K562 (cell line): Measurements from ENCODE around the gene DHX35. TPM values are rescaled to one million over a fixed set of nuclear protein-coding genes. Genes with fewer than 3 reads are reported as not detected.
A peak's percentile ranks its signal among the peaks of the same experiment; 100 is the strongest.

ENCODE experiments used
- ATAC-seq: fragments of 200-7000 bp; cut with Tn5 transposase; 3 replicates; pipeline ENCODE4 v1.9.1; 2020; ENCODE audit warnings: moderate library complexity
- BruUV-seq: library from RNA; stranded (reverse); fragments of 400-500 nt; replicated peaks from 2 replicates; lab custom pipeline; 2021; lab: Mats Ljungman, UMichigan
- CTCF ChIA-PET: fragments of 300-600 bp; formaldehyde crosslinking; extraction: SDS; loops from one replicate; lab custom pipeline; 2021; ENCODE audit warnings: low intra/inter-chr PET ratio; lab: Yijun Ruan, JAX
- POLR2A ChIA-PET: fragments of 300-600, 350-650 bp; sonication (Branson Sonifier 250); formaldehyde crosslinking; extraction: SDS; loops from one replicate; lab custom pipeline; 2021; ENCODE audit warnings: antibody characterized with exemption, inconsistent platforms; lab: Yijun Ruan, JAX
- DNase-seq, 4 experiments: peaks; one replicate each; pipeline versions ENCODE4 v3.0.0 to v3.0.0-alpha.2; 2011 to 2018; ENCODE audit warnings: low spot score in 3 of 4, mixed read lengths in 3 of 4; ENCODE audit errors: extremely low read depth in 1 of 4
- FAIRE-seq: peaks from 2 replicates; lab custom pipeline; 2011; peaks lifted over from hg19 to GRCh38; lab: Jason Lieb, UNC
- H2AFZ ChIP-seq: 2 replicates; pipeline ENCODE4 v1.6.0; 2011; ENCODE audit warnings: low read depth, low read length, control low read depth, inconsistent platforms
- H3K27ac ChIP-seq: fragments of 200-600 bp; 3 replicates; pipeline ENCODE4 v1.8.0; 2011; ENCODE audit warnings: low read depth, mild to moderate bottlenecking, control low read depth, inconsistent platforms, low read length, moderate library complexity, mixed read lengths; ENCODE audit errors: extremely low read depth
- H3K27me3 ChIP-seq, 2 experiments: fragments of 300-600 bp in 1 of 2; 2 replicates in 1 of 2; 3 replicates in 1 of 2; pipeline versions ENCODE4 v1.6.0 to v1.8.0; 2011; ENCODE audit warnings: inconsistent platforms in 2 of 2, low read length in 2 of 2, mild to moderate bottlenecking in 1 of 2, mixed read lengths in 1 of 2, moderate library complexity in 1 of 2; ENCODE audit not compliant: control insufficient read depth in 2 of 2, insufficient read depth in 2 of 2
- H3K36me3 ChIP-seq: fragments of 300-600 bp; 3 replicates; pipeline ENCODE4 v1.8.0; 2011; ENCODE audit warnings: mild to moderate bottlenecking, low read length, inconsistent platforms; ENCODE audit not compliant: control insufficient read depth, insufficient read depth
- H3K4me1 ChIP-seq, 2 experiments: fragments of 200-600 bp in 1 of 2; replicated peaks in 1 of 2; 2 replicates in 1 of 2; 3 replicates in 1 of 2; pipeline versions ENCODE4 v1.5.1 to v1.8.0; 2011; ENCODE audit warnings: inconsistent platforms in 2 of 2, low read length in 2 of 2, mild to moderate bottlenecking in 1 of 2, mixed read lengths in 1 of 2, moderate library complexity in 1 of 2; ENCODE audit not compliant: control insufficient read depth in 2 of 2, insufficient read depth in 2 of 2
- H3K4me2 ChIP-seq: 2 replicates; pipeline ENCODE4 v1.6.1; 2011; ENCODE audit warnings: low read length, control low read depth, inconsistent platforms, mixed read lengths; ENCODE audit not compliant: insufficient read depth
- H3K4me3 ChIP-seq: fragments of 200-600 bp; sonication (generic), shearing (Covaris generic); 2 replicates; pipeline ENCODE4 v1.5.1; 2016; ENCODE audit warnings: control low read depth, inconsistent platforms
- H3K79me2 ChIP-seq: fragments of 200-600 bp; 3 replicates; pipeline ENCODE4 v1.8.0; 2011; ENCODE audit warnings: low read length, inconsistent platforms; ENCODE audit not compliant: control insufficient read depth, insufficient read depth
- H3K9ac ChIP-seq, 2 experiments: 2 replicates each; pipeline versions ENCODE4 v1.6.0 to v1.6.1; 2011; ENCODE audit warnings: low read depth in 2 of 2, low read length in 2 of 2, control low read depth in 1 of 2, inconsistent platforms in 1 of 2, mild to moderate bottlenecking in 1 of 2, mixed read lengths in 1 of 2; ENCODE audit not compliant: insufficient read depth in 1 of 2
- H3K9me1 ChIP-seq: one replicate; pipeline ENCODE4 v1.6.0; 2011; ENCODE audit warnings: inconsistent platforms, mild to moderate bottlenecking, low read length, moderate library complexity; ENCODE audit not compliant: control insufficient read depth, insufficient read depth
- H3K9me3 ChIP-seq: replicated peaks from 2 replicates; pipeline ENCODE4 v1.5.1; 2011; ENCODE audit warnings: low read depth, low read length, inconsistent platforms; ENCODE audit not compliant: control insufficient read depth, insufficient read depth
- H4K20me1 ChIP-seq: replicated peaks from 2 replicates; pipeline ENCODE4 v1.6.1; 2011; ENCODE audit warnings: low read length, inconsistent platforms, mixed read lengths; ENCODE audit not compliant: control insufficient read depth, insufficient read depth
- MTF1 ChIP-seq: fragments of 250-450 bp; sonication (Bioruptor Pico); IDR thresholded peaks from 2 replicates; pipeline ENCODE4 v1.9.0; 2021; ENCODE audit warnings: moderate library complexity, mild to moderate bottlenecking, inconsistent platforms, borderline replicate concordance
- POLR2A ChIP-seq: fragments of 450-650 bp; conservative IDR thresholded peaks from 2 replicates; pipeline ENCODE4 v1.6.1; 2016
- POLR2AphosphoS5 ChIP-seq: IDR thresholded peaks from 2 replicates; pipeline ENCODE4 v1.6.1; 2011; ENCODE audit warnings: mild to moderate bottlenecking, low read depth, low read length, moderate library complexity; ENCODE audit not compliant: control insufficient read depth, insufficient read depth
- SUPT5H ChIP-seq: fragments of 450-650 bp; IDR thresholded peaks from 2 replicates; pipeline ENCODE4 v1.6.1; 2016
- ZNF740 ChIP-seq, 3 experiments: fragments of 200-800 bp in 1 of 3; sonication (Bioruptor generic) in 1 of 3; sonication (generic) in 1 of 3; formaldehyde crosslinking in 1 of 3; IDR thresholded peaks; 2 replicates each; pipeline versions ENCODE4 v1.6.1 to v1.8.0; 2016 to 2022; ENCODE audit warnings: mild to moderate bottlenecking in 2 of 3, missing compliant biosample characterization in 2 of 3, missing genetic modification characterization in 2 of 3, missing genetic modification reagents in 1 of 3
- WGBS: fragments of 100-300 bp; shearing (Covaris generic); methylation state at CpG from one replicate; pipeline ENCODE4 v1.1.6; 2016; ENCODE audit warnings: low coverage, mixed read lengths; ENCODE audit not compliant: insufficient coverage; ENCODE audit errors: missing lambda C conversion rate; 5-methylcytosine and 5-hydroxymethylcytosine counted together
- in situ Hi-C: fragments of 300-500 bp; cut with MboI; formaldehyde crosslinking; loops from 4 replicates; pipeline ENCODE4 v1.15.0; 2018; ENCODE audit warnings: inconsistent platforms, mixed read lengths
- intact Hi-C: fragments of 100-400 bp; cut with micrococcal nuclease; formaldehyde crosslinking; loops from 2 replicates; pipeline ENCODE4 v1.14.2; 2022
- polyA plus RNA-seq, 8 experiments: library from polyadenylated mRNA; depleted of rRNA in 4 of 8; stranded (reverse) in 5 of 8; unstranded in 3 of 8; fragments of >200 nt; fragmentation: Nextera tagmentation in 2 of 8; fragmentation: Illumina TruSeq in 1 of 8; extraction: Ambion mirVana in 2 of 8; extraction: Trizol in 1 of 8; gene quantifications; 2 replicates each; pipeline versions ENCODE4 v1.2.1 to v1.2.3, GENCODE V29; 2011 to 2014; ENCODE audit warnings: inconsistent platforms in 1 of 8, missing spikeins in 1 of 8
- total RNA-seq, 7 experiments: library from RNA; depleted of rRNA in 6 of 7; stranded (reverse); fragments of >200 nt in 6 of 7; fragmentation: Illumina TruSeq in 2 of 7; extraction: Trizol in 2 of 7; gene quantifications; 2 replicates each; pipeline versions ENCODE4 v1.2.1 to v1.2.3, GENCODE V29; 2011 to 2021; ENCODE audit warnings: low replicate concordance in 1 of 7
- TF ChIP-seq, protein P1 (sequence below), 2 experiments: IDR thresholded peaks; 2 replicates each; pipeline ENCODE4 v1.6.1; 2011; ENCODE audit warnings: borderline replicate concordance in 1 of 2, control low read depth in 1 of 2, low read depth in 1 of 2, low read length in 1 of 2, mild to moderate bottlenecking in 1 of 2, mixed read lengths in 1 of 2, moderate library complexity in 1 of 2; ENCODE audit not compliant: insufficient read depth in 1 of 2, insufficient read length in 1 of 2, poor library complexity in 1 of 2, severe bottlenecking in 1 of 2; ENCODE audit errors: extremely low read depth in 1 of 2
- TF ChIP-seq, protein P2 (sequence below): sonication (generic); formaldehyde crosslinking; IDR thresholded peaks from 2 replicates; pipeline ENCODE4 v1.8.0; 2022; ENCODE audit warnings: missing genetic modification reagents, mild to moderate bottlenecking, borderline replicate concordance

DHX35 gene
- total and polyA plus RNA-seq, 9 of the 15 experiments (the other 6 are each of a cell fraction or from before 2014, with no cell fraction given), result 6.5 to 25.6 (median 16.9) TPM

DNA sequence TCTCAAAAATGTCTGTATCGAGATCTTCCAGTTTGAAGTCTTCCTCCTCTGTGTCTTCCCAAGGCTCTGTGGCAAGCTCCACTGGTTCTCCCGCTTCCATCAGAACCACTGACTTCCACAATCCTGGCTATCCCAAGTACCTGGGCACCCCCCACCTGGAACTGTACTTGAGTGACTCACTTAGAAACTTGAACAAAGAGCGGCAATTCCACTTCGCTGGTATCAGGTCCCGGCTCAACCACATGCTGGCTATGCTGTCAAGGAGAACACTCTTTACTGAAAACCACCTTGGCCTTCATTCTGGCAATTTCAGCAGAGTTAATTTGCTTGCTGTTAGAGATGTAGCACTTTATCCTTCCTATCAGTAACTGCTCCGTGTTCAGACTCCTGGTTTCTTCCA is 10.0 kb upstream of the DHX35 start:
- BruUV-seq, result TSS peak; percentile 21
- peaks cover 75% of the 10 kb centered on the region for H3K36me3 ChIP-seq

More for the DNA sequence above, 10.0 kb upstream of the DHX35 start:
- peaks cover 14 to 19% of the 10 kb centered on the region in 2 experiments for H3K4me1 ChIP-seq
- H3K4me2 ChIP-seq, result no peak overlapping the region
- in situ Hi-C loops (no loop called here), intact Hi-C loops (no loop called here)
- H3K9me3 ChIP-seq, result no peaks in the 10 kb centered on the region
- H3K79me2 ChIP-seq, result peaks cover 48% of the 10 kb centered on the region
- WGBS, result 93% methylated on average over 6 of the region's 6 CpGs
- ChIA-PET POLR2A (interaction anchor here (0.7 to 1.7 kb wide), 3 partner anchors 10 to 16 kb away, joined by 3 to 7 read pairs (median 5); partner anchors contain the start of gene DHX35), CTCF (no interaction called here)
- no peak overlapping the region for H3K4me3 ChIP-seq
- no peaks in the 10 kb centered on the region for H3K27me3 ChIP-seq
- DNase-seq, result no peak
- no peaks in the 10 kb centered on the region for H4K20me1 ChIP-seq
- no peaks in the 10 kb centered on the region for H3K9me1 ChIP-seq
- H3K9ac ChIP-seq, result no peak overlapping the region
- no peak overlapping the region for H2AFZ ChIP-seq
- H3K27ac ChIP-seq, result peak overlapping the region; percentile 32; the same call in 2 of the 3 replicates
- no peak for FAIRE-seq
- ATAC-seq, result no peak
- TF ChIP-seq, protein P1, sequence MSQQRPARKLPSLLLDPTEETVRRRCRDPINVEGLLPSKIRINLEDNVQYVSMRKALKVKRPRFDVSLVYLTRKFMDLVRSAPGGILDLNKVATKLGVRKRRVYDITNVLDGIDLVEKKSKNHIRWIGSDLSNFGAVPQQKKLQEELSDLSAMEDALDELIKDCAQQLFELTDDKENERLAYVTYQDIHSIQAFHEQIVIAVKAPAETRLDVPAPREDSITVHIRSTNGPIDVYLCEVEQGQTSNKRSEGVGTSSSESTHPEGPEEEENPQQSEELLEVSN (IDR thresholded peaks at IDR 0.05; ENCODE audit: borderline replicate concordance in 1 of 2, extremely low read depth in 1 of 2, insufficient read depth in 1 of 2, insufficient read length in 1 of 2, low read depth in 1 of 2, low read length in 1 of 2, poor library complexity in 1 of 2, severe bottlenecking in 1 of 2), result peak in 1 of 2 experiments; percentile 51
- TF ChIP-seq ZNF740 (CRISPR knock-in tag; IDR thresholded peaks at IDR 0.05) (peak; percentile 56; the same call in 1 of the 2 replicates), ZNF740 (tag; IDR thresholded peaks at IDR 0.05) (no peak), SUPT5H (peak; percentile 12; the same call in 1 of the 2 replicates), POLR2A (0 out of 2 replicates have a peak, but pooled peaks have one; percentile 40), MTF1 (CRISPR knock-in tag) (no peak), POLR2AphosphoS5 (peak; percentile 44; the same call in 1 of the 2 replicates)
- TF ChIP-seq, protein P2, sequence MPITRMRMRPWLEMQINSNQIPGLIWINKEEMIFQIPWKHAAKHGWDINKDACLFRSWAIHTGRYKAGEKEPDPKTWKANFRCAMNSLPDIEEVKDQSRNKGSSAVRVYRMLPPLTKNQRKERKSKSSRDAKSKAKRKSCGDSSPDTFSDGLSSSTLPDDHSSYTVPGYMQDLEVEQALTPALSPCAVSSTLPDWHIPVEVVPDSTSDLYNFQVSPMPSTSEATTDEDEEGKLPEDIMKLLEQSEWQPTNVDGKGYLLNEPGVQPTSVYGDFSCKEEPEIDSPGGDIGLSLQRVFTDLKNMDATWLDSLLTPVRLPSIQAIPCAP (CRISPR knock-in tag), result no peak
